OCI-LY7 (cell line): ENCODE data around the gene CLTCL1. TPM values are rescaled to one million over a fixed set of nuclear protein-coding genes. Genes with fewer than 3 reads are reported as not detected.

Source experiments
- BruUV-seq: library from RNA; stranded (reverse); fragments of 400-500 nt; replicated peaks from 2 replicates; lab custom pipeline; 2021; lab: Mats Ljungman, UMichigan
- CTCF ChIA-PET: fragments of 300-600 bp; sonication (Branson Sonifier 250); formaldehyde crosslinking; loops from one replicate; lab custom pipeline; 2022; ENCODE audit warnings: antibody characterized with exemption; ENCODE audit not compliant: unreplicated experiment; lab: Charles Lee
- POLR2A ChIA-PET: fragments of 300-600 bp; sonication (Branson Sonifier 250); formaldehyde crosslinking; loops from one replicate; lab custom pipeline; 2022; ENCODE audit warnings: antibody characterized with exemption; lab: Charles Lee
- DNase-seq: peaks from one replicate; pipeline ENCODE4 v3.0.0-alpha.2; 2015; ENCODE audit warnings: low spot score
- H2AFZ ChIP-seq: fragments of 200-600 bp; sonication (generic), shearing (Covaris generic); 2 replicates; pipeline ENCODE4 v1.6.1; 2014; ENCODE audit warnings: mild to moderate bottlenecking, antibody characterized with exemption, low read length, moderate library complexity
- H3K27ac ChIP-seq: fragments of 200-600 bp; sonication (generic); 2 replicates; pipeline ENCODE4 v1.5.1; 2014; ENCODE audit warnings: mixed run types, low read depth, mild to moderate bottlenecking, moderate library complexity, low read length, inconsistent platforms; ENCODE audit not compliant: poor library complexity, severe bottlenecking
- H3K36me3 ChIP-seq: fragments of 200-600 bp; sonication (generic); 2 replicates; pipeline ENCODE4 v1.6.1; 2014; ENCODE audit warnings: mild to moderate bottlenecking, antibody characterized with exemption, low read length, moderate library complexity, mixed read lengths; ENCODE audit not compliant: insufficient read depth
- H3K4me1 ChIP-seq: fragments of 200-600 bp; sonication (generic); 2 replicates; pipeline ENCODE4 v1.5.1; 2014; ENCODE audit warnings: mild to moderate bottlenecking, low read length; ENCODE audit not compliant: insufficient read depth, poor library complexity, severe bottlenecking
- H3K4me2 ChIP-seq: fragments of 200-600 bp; sonication (generic); 2 replicates; pipeline ENCODE4 v1.6.1; 2014; ENCODE audit warnings: mild to moderate bottlenecking, low read length
- H3K4me3 ChIP-seq: fragments of 200-600 bp; sonication (generic); 2 replicates; pipeline ENCODE4 v1.5.1; 2014; ENCODE audit warnings: mild to moderate bottlenecking, low read depth, low read length; ENCODE audit not compliant: poor library complexity, severe bottlenecking
- H3K79me2 ChIP-seq: fragments of 200-600 bp; sonication (generic); 2 replicates; pipeline ENCODE4 v1.6.1; 2016; ENCODE audit warnings: low read depth, mild to moderate bottlenecking, low read length, moderate library complexity, mixed read lengths; ENCODE audit not compliant: insufficient read depth
- H3K9me2 ChIP-seq: fragments of 200-600 bp; sonication (generic); 2 replicates; pipeline ENCODE4 v1.6.1; 2016; ENCODE audit warnings: mild to moderate bottlenecking, low read length, mixed read lengths; ENCODE audit not compliant: insufficient read depth
- H3K9me3 ChIP-seq: fragments of 200-600 bp; sonication (generic); 2 replicates; pipeline ENCODE4 v1.6.1; 2014; ENCODE audit warnings: mild to moderate bottlenecking, mixed run types, low read length, mixed read lengths
- H4K20me1 ChIP-seq: fragments of 200-600 bp; sonication (generic); 2 replicates; pipeline ENCODE4 v1.6.1; 2014; ENCODE audit warnings: mild to moderate bottlenecking, antibody characterized with exemption, low read length, moderate library complexity, mixed read lengths; ENCODE audit not compliant: insufficient read depth
- CTCF ChIP-seq: fragments of 200-600 bp; sonication (generic); conservative IDR thresholded peaks from 2 replicates; pipeline ENCODE4 v1.5.1; 2014; ENCODE audit warnings: mild to moderate bottlenecking, antibody characterized with exemption, low read length, moderate library complexity, mixed read lengths
- EZH2phosphoT487 ChIP-seq: fragments of 200-600 bp; sonication (generic); IDR thresholded peaks from 2 replicates; pipeline ENCODE4 v1.6.1; 2018; ENCODE audit warnings: low read depth, borderline replicate concordance, mild to moderate bottlenecking, mixed run types, antibody characterized with exemption, low read length, moderate library complexity, mixed read lengths
- intact Hi-C: fragments of 100-400 bp; cut with micrococcal nuclease; formaldehyde crosslinking; loops from one replicate; pipeline ENCODE4 v1.10.0; 2022; ENCODE audit not compliant: unreplicated experiment
- total RNA-seq, 2 experiments: library from RNA; depleted of rRNA in 1 of 2; stranded (reverse); fragments of >200 nt in 1 of 2; shearing (Covaris generic) in 1 of 2; gene quantifications; 2 replicates each; pipeline ENCODE4 v1.2.3, GENCODE V29; 2014 to 2022

Gene CLTCL1
- total RNA-seq, 2 experiments from 2014 or later, result 0.44 to 0.99 TPM

- H3K27ac ChIP-seq, result no peak overlapping the region
- intact Hi-C loops, result no loop called here
- H3K4me3 ChIP-seq, result no peak overlapping the region
- H3K9me3 ChIP-seq, result no peaks in the 10 kb centered on the region
- no peak overlapping the region for H2AFZ ChIP-seq
- no peak for DNase-seq
- POLR2A ChIA-PET, result interaction anchor here (0.5 kb wide), 1 partner anchor 1538 kb away, joined by 3 read pairs; no protein-coding TSS in a partner anchor
- TF ChIP-seq CTCF (no peak), EZH2phosphoT487 (no peak)
- no TSS peak for BruUV-seq
- no peak overlapping the region for H3K4me2 ChIP-seq
- H3K36me3 ChIP-seq, result no peaks in the 10 kb centered on the region
- H3K9me2 ChIP-seq, result no peaks in the 10 kb centered on the region
- H3K79me2 ChIP-seq, result no peaks in the 10 kb centered on the region
- no peaks in the 10 kb centered on the region for H4K20me1 ChIP-seq
- H3K4me1 ChIP-seq, result peaks cover 20% of the 10 kb centered on the region
- CTCF ChIA-PET, result no interaction called here
Measured at GRCh38 chr22:19220867-19221266, 70.7 kb downstream of the CLTCL1 start.

GRCh38 chr22:19218541-19219233 lies 72.8 kb downstream of the CLTCL1 start:
- DNase-seq, result no peak
- H2AFZ ChIP-seq, result peak overlapping the region; percentile 85
- ChIA-PET POLR2A (interaction anchor here (0.6 kb wide), 1 partner anchor 27 kb away, joined by 4 read pairs; no protein-coding TSS in a partner anchor), CTCF (interaction anchor here (0.6 to 0.7 kb wide), 2 partner anchors 36 to 255 kb away, joined by 3 read pairs; no protein-coding TSS in a partner anchor)
- H3K4me2 ChIP-seq, result no peak overlapping the region
- no peak overlapping the region for H3K27ac ChIP-seq
- TF ChIP-seq CTCF (no peak), EZH2phosphoT487 (no peak)
- no peak overlapping the region for H3K4me3 ChIP-seq
- H3K79me2 ChIP-seq, result no peaks in the 10 kb centered on the region
- peaks cover 24% of the 10 kb centered on the region for H3K4me1 ChIP-seq
- no peaks in the 10 kb centered on the region for H4K20me1 ChIP-seq
- no peaks in the 10 kb centered on the region for H3K9me3 ChIP-seq
- intact Hi-C loops, result no loop called here
- H3K9me2 ChIP-seq, result no peaks in the 10 kb centered on the region
- H3K36me3 ChIP-seq, result no peaks in the 10 kb centered on the region
- no TSS peak for BruUV-seq

- ChIA-PET CTCF (no interaction called here), POLR2A (no interaction called here)
- no peak for DNase-seq
- Histone ChIP-seq H3K4me1 (peaks cover 39% of the 10 kb centered on the region), H3K4me2 (no peak overlapping the region), H3K27ac (no peak overlapping the region), H3K79me2 (no peaks in the 10 kb centered on the region), H3K9me2 (no peaks in the 10 kb centered on the region), H4K20me1 (no peaks in the 10 kb centered on the region), H2AFZ (no peak overlapping the region), H3K4me3 (no peak overlapping the region), H3K9me3 (no peaks in the 10 kb centered on the region), H3K36me3 (no peaks in the 10 kb centered on the region)
- no TSS peak for BruUV-seq
- intact Hi-C loops, result no loop called here
- TF ChIP-seq EZH2phosphoT487, result no peak
- TF ChIP-seq CTCF, result no peak
Measured at GRCh38 chr22:19216579-19216978, 74.9 kb downstream of the CLTCL1 start.
